Fibroblast of pulmonary artery (primary cell): ENCODE measurements around the gene FCAMR.

Experiments used
- DNase-seq: peaks from one replicate; pipeline ENCODE4 v3.0.0-alpha.2; 2010; ENCODE audit warnings: low read depth
- H3K4me3 ChIP-seq: replicated peaks from 2 replicates; pipeline ENCODE4 v1.5.1; 2011; ENCODE audit warnings: low read depth, mild to moderate bottlenecking, control low read depth, low read length, moderate library complexity
- TF ChIP-seq, protein P1 (sequence below): IDR thresholded peaks from 2 replicates; pipeline ENCODE4 v1.5.1; 2011; ENCODE audit warnings: mild to moderate bottlenecking, control low read depth, low read length, inconsistent platforms; ENCODE audit errors: missing control alignments

The FCAMR gene, protein sequence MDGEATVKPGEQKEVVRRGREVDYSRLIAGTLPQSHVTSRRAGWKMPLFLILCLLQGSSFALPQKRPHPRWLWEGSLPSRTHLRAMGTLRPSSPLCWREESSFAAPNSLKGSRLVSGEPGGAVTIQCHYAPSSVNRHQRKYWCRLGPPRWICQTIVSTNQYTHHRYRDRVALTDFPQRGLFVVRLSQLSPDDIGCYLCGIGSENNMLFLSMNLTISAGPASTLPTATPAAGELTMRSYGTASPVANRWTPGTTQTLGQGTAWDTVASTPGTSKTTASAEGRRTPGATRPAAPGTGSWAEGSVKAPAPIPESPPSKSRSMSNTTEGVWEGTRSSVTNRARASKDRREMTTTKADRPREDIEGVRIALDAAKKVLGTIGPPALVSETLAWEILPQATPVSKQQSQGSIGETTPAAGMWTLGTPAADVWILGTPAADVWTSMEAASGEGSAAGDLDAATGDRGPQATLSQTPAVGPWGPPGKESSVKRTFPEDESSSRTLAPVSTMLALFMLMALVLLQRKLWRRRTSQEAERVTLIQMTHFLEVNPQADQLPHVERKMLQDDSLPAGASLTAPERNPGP

GRCh38 chr1:206970446-206970845 lies at the start of gene FCAMR:
FCAMR (minus strand) TSS chr1:206970460; CDS start chr1:206970125, 335 bp downstream.
- TF ChIP-seq, protein P1, sequence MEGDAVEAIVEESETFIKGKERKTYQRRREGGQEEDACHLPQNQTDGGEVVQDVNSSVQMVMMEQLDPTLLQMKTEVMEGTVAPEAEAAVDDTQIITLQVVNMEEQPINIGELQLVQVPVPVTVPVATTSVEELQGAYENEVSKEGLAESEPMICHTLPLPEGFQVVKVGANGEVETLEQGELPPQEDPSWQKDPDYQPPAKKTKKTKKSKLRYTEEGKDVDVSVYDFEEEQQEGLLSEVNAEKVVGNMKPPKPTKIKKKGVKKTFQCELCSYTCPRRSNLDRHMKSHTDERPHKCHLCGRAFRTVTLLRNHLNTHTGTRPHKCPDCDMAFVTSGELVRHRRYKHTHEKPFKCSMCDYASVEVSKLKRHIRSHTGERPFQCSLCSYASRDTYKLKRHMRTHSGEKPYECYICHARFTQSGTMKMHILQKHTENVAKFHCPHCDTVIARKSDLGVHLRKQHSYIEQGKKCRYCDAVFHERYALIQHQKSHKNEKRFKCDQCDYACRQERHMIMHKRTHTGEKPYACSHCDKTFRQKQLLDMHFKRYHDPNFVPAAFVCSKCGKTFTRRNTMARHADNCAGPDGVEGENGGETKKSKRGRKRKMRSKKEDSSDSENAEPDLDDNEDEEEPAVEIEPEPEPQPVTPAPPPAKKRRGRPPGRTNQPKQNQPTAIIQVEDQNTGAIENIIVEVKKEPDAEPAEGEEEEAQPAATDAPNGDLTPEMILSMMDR, result no peak
- no peak for DNase-seq
- no peak within 1 kb of the TSS for H3K4me3 ChIP-seq

- DNase-seq, result no peak
- TF ChIP-seq, protein P1, result no peak
- no peak overlapping the region for H3K4me3 ChIP-seq
Observed at GRCh38 chr1:207019661-207020060, 49.4 kb upstream of the FCAMR start.

- TF ChIP-seq, protein P1, result no peak
- H3K4me3 ChIP-seq, result no peak overlapping the region
- DNase-seq, result no peak
Observed at GRCh38 chr1:207019161-207019560, 48.9 kb upstream of the FCAMR start.

GRCh38 chr1:207018707-207019106 lies 48.4 kb upstream of the FCAMR start:
- no peak for DNase-seq
- H3K4me3 ChIP-seq, result no peak overlapping the region

DNA sequence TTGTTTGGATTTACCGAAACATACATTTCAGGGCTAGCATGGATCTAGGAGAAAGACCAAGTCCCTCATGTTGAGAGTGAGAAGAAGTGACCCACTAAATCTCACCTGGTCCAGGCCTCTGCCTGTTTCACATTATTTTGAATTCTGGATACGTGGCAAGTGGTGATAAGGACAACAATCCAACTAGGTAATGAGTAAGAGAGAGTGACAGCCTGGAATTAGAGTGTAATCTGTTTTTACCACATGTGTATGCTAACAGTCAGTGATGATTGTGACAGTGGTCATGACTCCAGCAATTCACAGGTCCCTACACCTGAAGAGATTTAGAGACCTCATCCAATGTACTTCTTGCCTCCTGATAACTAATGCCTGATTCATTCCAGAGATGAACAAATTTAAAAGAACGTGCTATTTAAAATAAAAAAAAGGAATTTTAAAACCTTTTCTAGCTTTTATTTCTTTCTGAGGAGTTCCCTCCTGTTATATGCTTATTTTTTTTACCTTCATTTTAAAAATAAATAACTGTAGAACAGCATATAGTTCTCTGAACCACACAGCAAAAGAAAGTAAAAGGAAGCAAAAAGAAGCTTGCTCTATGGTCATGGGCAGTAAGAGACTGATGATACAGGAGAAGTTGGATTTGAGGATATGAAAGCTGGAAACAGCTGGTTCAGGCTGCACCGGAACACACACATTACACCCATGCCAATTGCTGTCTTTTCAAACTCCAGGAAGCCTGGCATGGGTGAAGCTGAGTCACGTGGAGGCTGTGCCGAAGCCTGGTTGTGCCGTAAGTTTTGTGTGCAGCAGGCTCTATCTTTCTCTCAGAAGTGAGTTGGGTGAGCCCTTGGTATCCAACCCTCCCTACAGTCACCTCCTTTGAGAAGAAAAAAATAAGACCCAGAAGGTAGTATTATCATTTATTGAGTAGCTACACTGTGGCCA lies 47.6 kb upstream of the FCAMR start:
- TF ChIP-seq, protein P1, result no peak
- no peak overlapping the region for H3K4me3 ChIP-seq
- DNase-seq, result no peak

More at GRCh38 chr1:207018707-207019106, 48.4 kb upstream of the FCAMR start:
- TF ChIP-seq, protein P1, result no peak

DNA sequence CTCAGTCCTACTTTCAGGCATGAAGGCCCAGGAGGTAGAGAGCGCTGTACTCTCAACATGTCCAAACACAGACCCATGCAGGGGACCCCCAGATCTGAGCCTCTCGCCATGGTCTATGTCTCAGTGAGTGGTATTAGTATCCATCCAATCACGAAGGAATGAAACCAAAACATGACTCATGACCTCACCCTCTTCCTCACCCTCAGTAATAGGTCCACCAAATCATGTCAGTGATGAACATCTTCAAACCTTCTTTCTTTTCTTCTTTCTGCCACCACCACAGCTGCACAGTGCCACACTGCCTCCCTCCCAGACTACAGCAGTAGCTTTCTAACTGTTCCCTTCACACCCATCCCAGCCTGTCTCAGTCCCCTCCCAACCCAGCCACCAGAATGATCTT lies 45.5 kb upstream of the FCAMR start:
- TF ChIP-seq, protein P1, result no peak
- no peak overlapping the region for H3K4me3 ChIP-seq
- no peak for DNase-seq
